Endothelial cell (in vitro differentiated cells): ENCODE measurements around the gene IQSEC1. TPM values are rescaled to one million over a fixed set of nuclear protein-coding genes. Genes with fewer than 3 reads are reported as not detected.

ENCODE experiments used
- DNase-seq: peaks from one replicate; pipeline ENCODE4 v3.0.0; 2021; ENCODE audit warnings: low spot score
- H3K27ac Mint-ChIP-seq: one replicate; pipeline ENCODE4 v1.8.0; 2021; ENCODE audit warnings: mixed read lengths, inconsistent platforms; ENCODE audit not compliant: unreplicated experiment
- H3K27me3 Mint-ChIP-seq: one replicate; pipeline ENCODE4 v1.8.0; 2021; ENCODE audit warnings: mild to moderate bottlenecking, moderate library complexity, mixed read lengths, inconsistent platforms; ENCODE audit not compliant: unreplicated experiment
- H3K36me3 Mint-ChIP-seq: one replicate; pipeline ENCODE4 v1.8.0; 2021; ENCODE audit warnings: mild to moderate bottlenecking, low read depth, mixed read lengths, inconsistent platforms; ENCODE audit not compliant: unreplicated experiment
- H3K4me1 Mint-ChIP-seq: one replicate; pipeline ENCODE4 v1.8.0; 2021; ENCODE audit warnings: mild to moderate bottlenecking, mixed read lengths, inconsistent platforms; ENCODE audit not compliant: unreplicated experiment
- H3K4me3 Mint-ChIP-seq: one replicate; pipeline ENCODE4 v1.8.0; 2021; ENCODE audit warnings: mild to moderate bottlenecking, mixed read lengths, inconsistent platforms; ENCODE audit not compliant: unreplicated experiment
- H3K9me3 Mint-ChIP-seq: one replicate; pipeline ENCODE4 v1.8.0; 2021; ENCODE audit warnings: mixed read lengths, inconsistent platforms; ENCODE audit not compliant: unreplicated experiment
- CTCF ChIP-seq: fragments of 200-600 bp; sonication (generic); IDR thresholded peaks from one replicate; pipeline ENCODE4 v1.5.0; 2021; ENCODE audit warnings: antibody characterized with exemption; ENCODE audit not compliant: unreplicated experiment
- total RNA-seq: library from RNA; stranded (reverse); fragmentation: NEBNext Ultra II Directional; extraction: Animal tissue kit (Norgen Biotek cat#: 25700); gene quantifications from one replicate; pipeline ENCODE4 v1.2.1, GENCODE V29; 2021; ENCODE audit not compliant: unreplicated experiment

IQSEC1 gene
- total RNA-seq, 1 donor from 2014 or later = 75.3 TPM

DNA sequence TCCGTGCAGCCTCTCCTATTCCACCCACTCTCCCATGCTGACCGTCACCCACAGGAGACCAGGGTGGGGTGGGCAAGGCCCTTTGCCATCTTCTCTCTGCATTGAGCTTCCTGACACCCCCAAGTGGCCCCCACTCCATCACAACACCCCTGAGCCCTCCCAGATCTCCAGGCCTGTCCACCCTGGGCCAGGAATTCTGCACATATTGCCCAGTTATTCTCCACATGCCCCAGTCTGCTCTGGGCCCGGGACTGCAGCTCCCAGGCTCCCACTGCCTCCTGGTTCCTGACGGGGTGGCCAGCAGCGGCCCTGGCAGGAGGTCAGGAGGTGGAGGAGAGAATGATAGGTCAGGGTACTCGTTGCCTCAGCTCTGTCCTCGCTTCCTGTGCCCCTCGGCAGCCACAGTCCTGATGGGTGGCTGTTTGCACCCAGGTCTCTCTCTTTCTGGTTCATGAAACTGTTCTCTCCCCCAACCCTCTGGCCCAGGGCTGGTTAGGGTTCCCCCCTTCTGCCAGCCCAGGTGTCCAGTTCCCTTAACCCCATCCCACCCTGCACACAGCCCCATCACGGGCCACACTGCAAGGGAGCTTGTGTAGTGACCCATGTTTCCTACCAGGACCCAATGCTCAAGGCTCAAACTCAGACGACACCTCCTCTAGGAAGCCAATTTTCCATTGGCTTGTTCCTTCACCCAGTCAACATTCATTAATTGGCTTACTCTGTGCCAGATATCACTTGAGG lies 47.3 kb downstream of the IQSEC1 start:
- DNase-seq = no peak
- peaks cover 14% of the 10 kb centered on the region for H3K27me3 Mint-ChIP-seq
- no peaks in the 10 kb centered on the region for H3K9me3 Mint-ChIP-seq
- H3K4me3 Mint-ChIP-seq = peak overlapping the region; percentile 11
- H3K27ac Mint-ChIP-seq = no peak overlapping the region
- H3K4me1 Mint-ChIP-seq = peaks cover 16% of the 10 kb centered on the region
- no peak for TF ChIP-seq CTCF
- peaks cover 9% of the 10 kb centered on the region for H3K36me3 Mint-ChIP-seq

DNA sequence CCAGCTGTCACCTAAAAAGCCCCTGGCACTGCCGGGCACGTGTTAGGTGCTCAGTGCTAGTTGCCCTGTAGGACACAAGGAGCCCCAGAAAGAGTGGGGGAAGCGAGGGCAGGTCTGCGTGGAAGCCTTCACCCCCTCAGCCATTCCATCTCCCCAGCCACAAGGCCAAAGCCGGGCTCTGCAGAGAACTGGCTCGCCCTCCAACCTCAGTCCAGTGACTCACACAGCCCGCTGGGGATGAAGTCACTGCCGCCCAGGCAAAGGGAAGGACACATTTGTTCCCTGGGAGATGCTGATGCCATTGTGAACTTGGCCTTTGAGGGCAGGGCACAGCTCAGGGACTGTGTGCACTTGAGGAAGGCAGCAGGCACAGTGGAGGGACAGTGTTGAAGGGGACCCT lies 48.1 kb downstream of the IQSEC1 start:
- no peak for TF ChIP-seq CTCF
- Mint-ChIP-seq H3K9me3 (peaks cover 3% of the 10 kb centered on the region), H3K36me3 (peaks cover 14% of the 10 kb centered on the region), H3K27me3 (peaks cover 18% of the 10 kb centered on the region), H3K4me1 (peaks cover 23% of the 10 kb centered on the region), H3K27ac (no peak overlapping the region), H3K4me3 (no peak overlapping the region)
- no peak for DNase-seq

GRCh38 chr3:13024765-13025065 lies 48.5 kb downstream of the IQSEC1 start:
- H3K27ac Mint-ChIP-seq = peak overlapping the region; percentile 27
- H3K36me3 Mint-ChIP-seq = peaks cover 14% of the 10 kb centered on the region
- H3K4me1 Mint-ChIP-seq = peaks cover 23% of the 10 kb centered on the region

DNA sequence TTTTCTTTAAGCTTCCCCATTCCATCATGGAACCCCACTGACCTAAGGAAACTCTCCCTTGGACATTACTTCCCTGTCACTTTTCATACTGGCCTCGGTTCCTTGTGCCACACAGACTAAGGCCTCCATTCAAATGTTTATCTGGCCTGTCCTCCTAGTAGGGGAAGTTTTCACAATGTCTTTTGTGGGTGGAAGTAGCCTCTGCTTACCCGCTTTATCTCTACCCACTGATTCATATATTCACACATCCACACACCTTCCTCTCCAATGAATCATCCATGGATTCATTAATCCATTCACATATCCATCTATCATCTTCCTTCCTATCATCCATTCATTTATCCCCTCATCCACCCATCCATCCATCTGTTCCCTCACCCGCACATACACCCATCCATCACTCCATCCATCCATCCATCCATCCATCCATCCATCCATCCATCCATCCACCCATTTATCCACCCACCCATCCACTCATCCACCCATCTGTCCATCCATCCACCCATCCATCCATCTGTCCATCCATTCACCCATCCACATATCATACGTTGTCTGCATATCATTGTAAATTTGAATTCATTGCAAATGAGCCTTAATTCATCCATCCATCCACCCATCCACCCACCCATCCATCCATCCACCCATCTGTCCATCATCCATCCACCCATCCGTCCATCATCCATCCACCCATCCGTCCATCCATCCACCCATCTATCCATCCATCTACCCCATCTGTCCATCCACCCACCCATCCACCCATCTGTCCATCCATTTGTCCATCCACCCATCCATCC lies 49.1 kb downstream of the IQSEC1 start:
- TF ChIP-seq CTCF = no peak
- Mint-ChIP-seq H3K4me3 (no peak overlapping the region), H3K9me3 (peaks cover 3% of the 10 kb centered on the region), H3K4me1 (peaks cover 23% of the 10 kb centered on the region), H3K27me3 (peaks cover 14% of the 10 kb centered on the region), H3K36me3 (peaks cover 9% of the 10 kb centered on the region), H3K27ac (peak overlapping the region; percentile 27)
- no peak for DNase-seq

More at GRCh38 chr3:13024765-13025065, 48.5 kb downstream of the IQSEC1 start:
- Mint-ChIP-seq H3K27me3 (peaks cover 18% of the 10 kb centered on the region), H3K9me3 (peaks cover 3% of the 10 kb centered on the region), H3K4me3 (no peak overlapping the region)
- TF ChIP-seq CTCF = no peak
- DNase-seq = no peak
